Limb (tissue), 2 donors: ENCODE measurements around the gene IQGAP2.
A peak's percentile ranks its signal among the peaks of the same experiment; 100 is the strongest.

Experiments used
- DNase-seq, 2 donors: peaks; one replicate each; pipeline ENCODE4 v3.0.0-alpha.2; 2016; ENCODE audit errors: extremely low spot score in 2 of 2

IQGAP2 gene

GRCh38 chr5:76383126-76383832 lies 19.8 kb upstream of the IQGAP2 start:
- no peak for DNase-seq

- no peak for DNase-seq
Measured at GRCh38 chr5:76384189-76384588, 18.9 kb upstream of the IQGAP2 start.

- DNase-seq, result no peak
Measured at GRCh38 chr5:76384705-76385104, 18.4 kb upstream of the IQGAP2 start.

GRCh38 chr5:76385540-76385939 lies 17.5 kb upstream of the IQGAP2 start:
- DNase-seq, result no peak

GRCh38 chr5:76386360-76386759 lies 16.7 kb upstream of the IQGAP2 start:
- no peak for DNase-seq

- DNase-seq, result no peak
Measured at GRCh38 chr5:76388236-76388635, 14.8 kb upstream of the IQGAP2 start.

GRCh38 chr5:76388791-76389512 lies 14.1 kb upstream of the IQGAP2 start:
- no peak for DNase-seq

- no peak for DNase-seq
Measured at GRCh38 chr5:76389513-76390154, 13.5 kb upstream of the IQGAP2 start.

- DNase-seq, result no peak
Measured at GRCh38 chr5:76391014-76391413, 12.1 kb upstream of the IQGAP2 start.

GRCh38 chr5:76393035-76393680 lies 9.9 kb upstream of the IQGAP2 start:
- no peak for DNase-seq

GRCh38 chr5:76397200-76397599 lies 5.9 kb upstream of the IQGAP2 start:
- no peak for DNase-seq

- DNase-seq, result no peak
Measured at GRCh38 chr5:76399268-76399667, 3.8 kb upstream of the IQGAP2 start.

- no peak for DNase-seq
Measured at GRCh38 chr5:76400466-76400865, 2.6 kb upstream of the IQGAP2 start.

GRCh38 chr5:76401801-76402250 lies 1.3 kb upstream of the IQGAP2 start:
- DNase-seq, result no peak

- DNase-seq, result peak in 1 of 2 donors; percentile 68
Measured at GRCh38 chr5:76402251-76402885, 717 bp upstream of the IQGAP2 start.

GRCh38 chr5:76403766-76404222 lies 709 bp downstream of the IQGAP2 start:
- DNase-seq, result peak in 1 of 2 donors; percentile 74

- DNase-seq, result no peak
Measured at GRCh38 chr5:76404223-76405211, 1.4 kb downstream of the IQGAP2 start.

- DNase-seq, result no peak
Measured at GRCh38 chr5:76406014-76406413, 2.9 kb downstream of the IQGAP2 start.

GRCh38 chr5:76406673-76407072 lies 3.6 kb downstream of the IQGAP2 start:
- DNase-seq, result no peak

- DNase-seq, result no peak
Measured at GRCh38 chr5:76408104-76408654, 5.1 kb downstream of the IQGAP2 start.
